Astrocyte (in vitro differentiated cells and primary cell): Measurements from ENCODE around the gene CRBN. TPM values are rescaled to one million over a fixed set of nuclear protein-coding genes. Genes with fewer than 3 reads are reported as not detected.

Experiments used
- DNase-seq: peaks from one replicate; pipeline ENCODE4 v3.0.0-alpha.2; 2010; ENCODE audit warnings: low read depth
- FAIRE-seq: peaks from 2 replicates; lab custom pipeline; 2011; peaks lifted over from hg19 to GRCh38; lab: Jason Lieb, UNC
- H2AFZ ChIP-seq: 2 replicates; pipeline ENCODE4 v1.6.0; 2012; ENCODE audit warnings: low read depth, low read length, inconsistent platforms
- H3K27ac ChIP-seq: 2 replicates; pipeline ENCODE4 v1.5.1; 2011; ENCODE audit warnings: low read depth, low read length, inconsistent platforms
- H3K27me3 ChIP-seq: 2 replicates; pipeline ENCODE4 v1.6.0; 2011; ENCODE audit warnings: low read length, inconsistent platforms; ENCODE audit not compliant: insufficient read depth
- H3K36me3 ChIP-seq: 2 replicates; pipeline ENCODE4 v1.5.1; 2011; ENCODE audit warnings: low read length, inconsistent platforms; ENCODE audit not compliant: insufficient read depth
- H3K4me1 ChIP-seq: 2 replicates; pipeline ENCODE4 v1.5.1; 2011; ENCODE audit warnings: low read length, inconsistent platforms; ENCODE audit not compliant: insufficient read depth
- H3K4me2 ChIP-seq: 2 replicates; pipeline ENCODE4 v1.6.0; 2012; ENCODE audit warnings: low read length, inconsistent platforms
- H3K4me3 ChIP-seq: 2 replicates; pipeline ENCODE4 v1.5.1; 2011; ENCODE audit warnings: low read depth, mild to moderate bottlenecking, low read length, inconsistent platforms; ENCODE audit not compliant: insufficient read depth
- H3K79me2 ChIP-seq: 2 replicates; pipeline ENCODE4 v1.6.0; 2012; ENCODE audit warnings: mild to moderate bottlenecking, low read length, inconsistent platforms; ENCODE audit not compliant: insufficient read depth
- H3K9ac ChIP-seq: 2 replicates; pipeline ENCODE4 v1.6.0; 2012; ENCODE audit warnings: mild to moderate bottlenecking, low read length, inconsistent platforms
- H3K9me3 ChIP-seq: 2 replicates; pipeline ENCODE4 v1.5.1; 2012; ENCODE audit warnings: low read depth, mild to moderate bottlenecking, low read length, inconsistent platforms; ENCODE audit not compliant: insufficient read depth
- H4K20me1 ChIP-seq: 2 replicates; pipeline ENCODE4 v1.6.0; 2012; ENCODE audit warnings: low read length, inconsistent platforms; ENCODE audit not compliant: insufficient read depth
- H3K27ac Mint-ChIP-seq: one replicate; pipeline ENCODE4 v1.8.0; 2021; ENCODE audit warnings: mild to moderate bottlenecking, mixed read lengths; ENCODE audit not compliant: unreplicated experiment
- H3K27me3 Mint-ChIP-seq: one replicate; pipeline ENCODE4 v1.8.0; 2021; ENCODE audit warnings: low read depth, mixed read lengths; ENCODE audit not compliant: unreplicated experiment
- H3K36me3 Mint-ChIP-seq: one replicate; pipeline ENCODE4 v1.8.0; 2021; ENCODE audit warnings: low read depth, mixed read lengths; ENCODE audit not compliant: unreplicated experiment
- H3K4me1 Mint-ChIP-seq: one replicate; pipeline ENCODE4 v1.8.0; 2021; ENCODE audit warnings: low read depth, mixed read lengths; ENCODE audit not compliant: unreplicated experiment
- H3K4me3 Mint-ChIP-seq: one replicate; pipeline ENCODE4 v1.8.0; 2021; ENCODE audit warnings: mild to moderate bottlenecking, moderate library complexity, mixed read lengths; ENCODE audit not compliant: unreplicated experiment
- H3K9me3 Mint-ChIP-seq: one replicate; pipeline ENCODE4 v1.8.0; 2021; ENCODE audit warnings: mild to moderate bottlenecking, mixed read lengths; ENCODE audit not compliant: unreplicated experiment
- EZH2 ChIP-seq: IDR thresholded peaks from 2 replicates; pipeline ENCODE4 v1.6.1; 2012; ENCODE audit warnings: mild to moderate bottlenecking, low read length, inconsistent platforms; ENCODE audit not compliant: insufficient read depth
- total RNA-seq: library from RNA; stranded (reverse); gene quantifications from 2 replicates; pipeline ENCODE4 v1.2.1, GENCODE V29; 2021
- TF ChIP-seq, protein P1 (sequence below): IDR thresholded peaks from 2 replicates; pipeline ENCODE4 v1.5.1; 2011; ENCODE audit warnings: low read depth, mild to moderate bottlenecking, inconsistent platforms, low read length, moderate library complexity; ENCODE audit not compliant: insufficient read depth

CRBN gene
- total RNA-seq, 1 donor from 2014 or later = 26.1 TPM

DNA sequence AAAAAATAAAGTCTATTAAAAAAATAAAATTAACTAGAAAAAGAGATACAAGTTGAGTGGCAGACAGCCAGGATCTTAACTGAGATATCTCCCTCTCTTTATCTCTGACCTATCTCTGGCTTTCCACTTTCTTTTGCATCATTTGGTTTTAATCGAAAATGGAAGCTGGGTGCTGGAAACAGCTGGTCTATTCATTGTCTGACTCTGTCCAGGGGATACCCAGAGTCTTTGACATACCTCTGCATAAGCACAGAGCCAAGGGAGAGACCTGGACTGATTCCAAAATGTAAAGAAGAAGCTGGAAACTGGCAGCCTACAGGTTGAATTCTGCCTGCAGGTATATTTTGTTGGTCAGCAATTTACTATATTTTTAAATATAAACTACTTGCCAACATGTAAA is 29.6 kb upstream of the CRBN start:
- Histone ChIP-seq H3K4me1 (no peaks in the 10 kb centered on the region), H3K36me3 (no peaks in the 10 kb centered on the region), H3K9ac (no peak overlapping the region), H3K9me3 (no peaks in the 10 kb centered on the region), H3K4me3 (no peak overlapping the region), H3K27ac (no peak overlapping the region), H3K27me3 (no peaks in the 10 kb centered on the region), H3K4me2 (no peak overlapping the region), H2AFZ (no peak overlapping the region), H3K79me2 (no peaks in the 10 kb centered on the region), H4K20me1 (no peaks in the 10 kb centered on the region)
- Mint-ChIP-seq H3K36me3 (no peaks in the 10 kb centered on the region), H3K4me1 (no peaks in the 10 kb centered on the region), H3K27me3 (peaks cover 7% of the 10 kb centered on the region), H3K9me3 (peaks cover 2% of the 10 kb centered on the region), H3K27ac (no peak overlapping the region), H3K4me3 (no peak overlapping the region)
- TF ChIP-seq, protein P1, sequence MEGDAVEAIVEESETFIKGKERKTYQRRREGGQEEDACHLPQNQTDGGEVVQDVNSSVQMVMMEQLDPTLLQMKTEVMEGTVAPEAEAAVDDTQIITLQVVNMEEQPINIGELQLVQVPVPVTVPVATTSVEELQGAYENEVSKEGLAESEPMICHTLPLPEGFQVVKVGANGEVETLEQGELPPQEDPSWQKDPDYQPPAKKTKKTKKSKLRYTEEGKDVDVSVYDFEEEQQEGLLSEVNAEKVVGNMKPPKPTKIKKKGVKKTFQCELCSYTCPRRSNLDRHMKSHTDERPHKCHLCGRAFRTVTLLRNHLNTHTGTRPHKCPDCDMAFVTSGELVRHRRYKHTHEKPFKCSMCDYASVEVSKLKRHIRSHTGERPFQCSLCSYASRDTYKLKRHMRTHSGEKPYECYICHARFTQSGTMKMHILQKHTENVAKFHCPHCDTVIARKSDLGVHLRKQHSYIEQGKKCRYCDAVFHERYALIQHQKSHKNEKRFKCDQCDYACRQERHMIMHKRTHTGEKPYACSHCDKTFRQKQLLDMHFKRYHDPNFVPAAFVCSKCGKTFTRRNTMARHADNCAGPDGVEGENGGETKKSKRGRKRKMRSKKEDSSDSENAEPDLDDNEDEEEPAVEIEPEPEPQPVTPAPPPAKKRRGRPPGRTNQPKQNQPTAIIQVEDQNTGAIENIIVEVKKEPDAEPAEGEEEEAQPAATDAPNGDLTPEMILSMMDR = no peak
- TF ChIP-seq EZH2 = no peak
- DNase-seq = no peak
- FAIRE-seq = no peak

GRCh38 chr3:3201611-3202010 is 22.1 kb upstream of the CRBN start:
- Histone ChIP-seq H3K4me2 (no peak overlapping the region), H3K79me2 (no peaks in the 10 kb centered on the region), H3K27ac (no peak overlapping the region), H3K9me3 (no peaks in the 10 kb centered on the region), H3K36me3 (no peaks in the 10 kb centered on the region), H3K27me3 (peaks cover 3% of the 10 kb centered on the region), H2AFZ (no peak overlapping the region), H3K4me3 (no peak overlapping the region), H3K9ac (no peak overlapping the region), H4K20me1 (no peaks in the 10 kb centered on the region), H3K4me1 (no peaks in the 10 kb centered on the region)
- no peak for DNase-seq
- H3K27me3 Mint-ChIP-seq = peaks cover 19% of the 10 kb centered on the region
- H3K4me1 Mint-ChIP-seq = no peaks in the 10 kb centered on the region
- no peak overlapping the region for H3K4me3 Mint-ChIP-seq
- no peaks in the 10 kb centered on the region for H3K36me3 Mint-ChIP-seq
- H3K27ac Mint-ChIP-seq = no peak overlapping the region
- no peaks in the 10 kb centered on the region for H3K9me3 Mint-ChIP-seq
- no peak for TF ChIP-seq EZH2
- TF ChIP-seq, protein P1 = no peak
- no peak for FAIRE-seq

DNA sequence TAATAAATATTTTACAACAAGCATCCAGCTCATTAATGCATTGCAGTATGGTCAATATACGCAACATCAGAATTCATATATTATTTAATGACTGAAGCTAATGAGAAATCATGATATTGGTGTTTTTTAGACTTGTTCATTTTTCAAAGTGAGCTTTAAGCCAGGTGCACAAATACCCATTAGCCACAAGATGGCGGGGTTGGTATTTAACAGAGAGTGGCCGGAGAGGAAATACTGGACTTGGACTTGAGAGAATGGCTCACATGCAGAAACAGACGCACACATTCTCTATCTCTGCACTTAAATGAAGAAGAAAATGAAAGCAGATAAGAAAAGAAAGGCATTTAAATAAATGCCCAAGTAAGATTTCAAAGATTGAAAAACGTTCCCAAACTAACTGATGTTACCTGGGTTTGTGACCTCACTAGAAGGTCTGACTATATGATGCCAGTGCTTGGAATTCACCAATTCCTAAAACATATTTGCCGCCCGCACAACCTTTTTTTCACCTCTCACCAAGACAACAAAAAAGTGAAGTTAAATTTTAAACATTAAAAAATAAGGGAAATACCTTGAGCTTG is 21.2 kb upstream of the CRBN start:
- no peak overlapping the region for H3K4me2 ChIP-seq
- no peaks in the 10 kb centered on the region for H3K4me1 Mint-ChIP-seq
- H3K36me3 Mint-ChIP-seq = no peaks in the 10 kb centered on the region
- no peaks in the 10 kb centered on the region for H3K9me3 Mint-ChIP-seq
- DNase-seq (peak; percentile 59), FAIRE-seq (no peak)
- H3K4me3 ChIP-seq = no peak overlapping the region
- H3K4me1 ChIP-seq = no peaks in the 10 kb centered on the region
- no peak for TF ChIP-seq EZH2
- TF ChIP-seq, protein P1 = peak; percentile 91
- H3K27me3 Mint-ChIP-seq = peaks cover 19% of the 10 kb centered on the region
- H3K27ac ChIP-seq = no peak overlapping the region
- H3K79me2 ChIP-seq = no peaks in the 10 kb centered on the region
- no peak overlapping the region for H2AFZ ChIP-seq
- no peak overlapping the region for H3K27ac Mint-ChIP-seq
- H4K20me1 ChIP-seq = no peaks in the 10 kb centered on the region
- peaks cover 5% of the 10 kb centered on the region for H3K27me3 ChIP-seq
- no peaks in the 10 kb centered on the region for H3K9me3 ChIP-seq
- no peaks in the 10 kb centered on the region for H3K36me3 ChIP-seq
- no peak overlapping the region for H3K4me3 Mint-ChIP-seq
- H3K9ac ChIP-seq = no peak overlapping the region
